Fibroblast of lung (primary cell): ENCODE measurements around the gene AKAP10.

Source experiments
- CTCF ChIP-seq, 2 donors: IDR thresholded peaks in 1 of 2; conservative IDR thresholded peaks in 1 of 2; 1 replicate in 1 of 2; 2 replicates in 1 of 2; pipeline ENCODE4 v1.5.1; 2011 to 2012; ENCODE audit warnings: low read length in 2 of 2, control low read depth in 1 of 2, inconsistent platforms in 1 of 2, low read depth in 1 of 2, mild to moderate bottlenecking in 1 of 2
- EZH2 ChIP-seq: IDR thresholded peaks from 2 replicates; pipeline ENCODE4 v1.5.1; 2012; ENCODE audit warnings: low read length, control low read depth, mild to moderate bottlenecking; ENCODE audit errors: missing control alignments

- TF ChIP-seq CTCF (conservative IDR thresholded peaks at IDR 0.05 in 1 of 2, IDR thresholded peaks at IDR 0.05 in 1 of 2; ENCODE audit: low read depth in 1 of 2, low read length in 2 of 2) (no peak), EZH2 (no peak)
These were observed 34.6 kb downstream of the AKAP10 start for GRCh38 chr17:19943026-19943425.
